Loucy (cell line): Measurements from ENCODE around the gene ACBD7.

Source experiments
- CTCF ChIP-seq: fragments of 200-600 bp; sonication (generic); conservative IDR thresholded peaks from 2 replicates; pipeline ENCODE4 v1.5.1; 2014; ENCODE audit warnings: mild to moderate bottlenecking, antibody characterized with exemption, low read length
- EZH2phosphoT487 ChIP-seq: fragments of 200-600 bp; IDR thresholded peaks from 2 replicates; pipeline ENCODE4 v1.6.1; 2018; ENCODE audit warnings: antibody characterized with exemption, mild to moderate bottlenecking, moderate library complexity, borderline replicate concordance

DNA sequence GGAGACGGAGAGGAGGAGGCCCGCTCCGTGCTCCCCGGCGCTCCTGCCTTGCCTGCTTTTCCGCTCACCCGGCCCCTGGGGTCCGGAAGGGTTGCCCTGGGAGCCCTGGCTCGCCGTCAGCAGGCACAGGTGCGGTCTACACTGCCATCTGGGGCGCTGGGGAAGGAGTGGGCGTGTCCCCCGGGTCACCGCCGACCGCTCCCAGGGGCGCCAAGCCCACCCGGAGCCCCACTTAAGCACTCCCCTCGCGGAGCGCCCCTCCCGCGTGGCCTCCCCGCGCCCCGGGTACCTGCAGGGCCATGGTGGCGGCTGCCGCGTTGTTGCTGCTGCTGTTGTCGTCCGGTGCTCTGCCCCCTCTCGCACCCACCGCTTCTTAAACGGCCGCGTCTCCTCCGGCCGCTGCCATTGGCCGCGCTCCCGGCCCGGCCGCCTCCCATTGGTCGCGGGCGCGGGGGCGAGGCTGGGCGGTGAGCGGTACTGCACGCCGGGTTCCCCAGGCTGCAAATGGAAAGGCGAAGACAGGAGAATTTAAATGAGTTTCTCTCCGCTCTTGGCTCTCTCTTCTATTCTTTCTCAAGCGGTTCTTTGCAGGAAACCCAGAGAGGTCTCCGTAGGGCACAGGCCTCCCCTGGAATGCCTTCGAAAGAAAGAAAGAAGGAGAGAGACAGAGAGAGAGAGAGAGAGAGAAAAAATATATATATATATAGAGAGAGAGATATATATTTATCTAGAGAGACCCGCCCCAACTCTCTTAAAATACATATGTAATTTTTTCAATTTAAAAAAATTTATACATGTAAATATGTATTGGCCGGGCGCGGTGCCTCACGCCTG lies at the start of gene ACBD7:
- TF ChIP-seq CTCF (0 out of 2 replicates have a peak, but pooled peaks have one; percentile 10), EZH2phosphoT487 (no peak)
